Astrocyte of the hippocampus (primary cell): Measurements from ENCODE around the gene GLP2R.
"Not testable (repeated sequence)": the region's sequence is repeated elsewhere in the genome, so short reads cannot be mapped to it uniquely, and the experiment has no call there.

Experiments used
- DNase-seq: peaks from one replicate; pipeline ENCODE4 v3.0.0; 2011; ENCODE audit warnings: low read depth, low spot score

Gene GLP2R

DNA sequence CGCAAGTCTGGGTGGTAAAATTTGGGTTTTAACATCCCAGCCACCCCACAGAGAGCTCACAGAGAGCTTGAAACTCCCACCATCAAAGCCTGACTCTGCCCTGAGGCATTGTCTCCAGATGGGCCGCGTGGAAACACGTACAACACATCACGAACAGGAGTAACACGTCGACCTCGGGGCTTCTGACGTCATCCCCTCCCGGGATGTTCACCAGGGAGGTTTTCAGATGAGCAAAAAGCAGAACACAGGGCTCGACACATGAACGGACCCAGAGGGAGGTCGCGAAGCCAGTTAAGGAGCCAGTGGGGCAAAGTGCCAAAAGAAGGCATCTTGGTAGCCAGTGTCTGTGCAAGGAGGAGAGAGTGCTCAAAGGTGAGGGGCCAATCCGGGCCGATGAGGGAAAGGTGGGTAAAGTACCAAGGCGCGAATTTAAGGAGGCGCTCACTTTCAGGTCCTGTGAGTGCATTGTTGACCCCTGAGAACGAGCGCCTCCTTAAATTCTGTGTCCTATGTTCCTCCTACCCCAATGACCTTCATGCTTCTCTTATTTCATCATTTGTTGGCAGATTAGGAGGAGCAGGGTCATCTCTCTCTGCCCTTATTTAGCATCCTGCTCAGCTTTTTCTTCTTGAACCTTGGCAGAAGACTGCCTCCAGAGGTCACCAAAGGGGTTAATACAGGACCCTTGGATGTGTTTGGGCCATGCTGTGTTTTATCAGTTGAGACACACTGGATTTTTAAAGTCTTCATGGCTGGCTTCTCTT is 73.7 kb downstream of the GLP2R start:
- DNase-seq, result no peak

GRCh38 chr17:9900044-9900594 is 74.4 kb downstream of the GLP2R start:
- DNase-seq, result no peak

- DNase-seq, result peak; percentile 72
These were observed 75.1 kb downstream of the GLP2R start for GRCh38 chr17:9900784-9901183.

DNA sequence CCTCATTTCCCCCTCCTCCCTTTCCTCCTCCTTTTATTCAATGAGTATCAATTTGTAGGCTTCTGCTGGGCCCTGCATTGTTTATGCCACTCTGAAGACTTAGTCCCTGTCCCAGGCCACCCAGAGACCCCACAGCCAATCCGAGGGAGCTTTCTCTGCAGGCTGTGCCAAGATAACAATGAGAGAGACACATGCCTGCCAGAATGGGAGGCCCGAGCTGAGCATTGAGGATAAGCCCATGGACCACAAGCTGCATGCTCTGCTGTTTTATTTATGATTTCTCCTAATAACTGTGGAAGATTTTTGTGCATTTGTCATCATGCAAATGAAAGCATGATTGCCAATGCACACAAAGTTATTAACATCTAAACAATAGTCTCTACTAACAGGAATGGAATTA is 76.4 kb downstream of the GLP2R start:
- DNase-seq, result peak; percentile 39

DNA sequence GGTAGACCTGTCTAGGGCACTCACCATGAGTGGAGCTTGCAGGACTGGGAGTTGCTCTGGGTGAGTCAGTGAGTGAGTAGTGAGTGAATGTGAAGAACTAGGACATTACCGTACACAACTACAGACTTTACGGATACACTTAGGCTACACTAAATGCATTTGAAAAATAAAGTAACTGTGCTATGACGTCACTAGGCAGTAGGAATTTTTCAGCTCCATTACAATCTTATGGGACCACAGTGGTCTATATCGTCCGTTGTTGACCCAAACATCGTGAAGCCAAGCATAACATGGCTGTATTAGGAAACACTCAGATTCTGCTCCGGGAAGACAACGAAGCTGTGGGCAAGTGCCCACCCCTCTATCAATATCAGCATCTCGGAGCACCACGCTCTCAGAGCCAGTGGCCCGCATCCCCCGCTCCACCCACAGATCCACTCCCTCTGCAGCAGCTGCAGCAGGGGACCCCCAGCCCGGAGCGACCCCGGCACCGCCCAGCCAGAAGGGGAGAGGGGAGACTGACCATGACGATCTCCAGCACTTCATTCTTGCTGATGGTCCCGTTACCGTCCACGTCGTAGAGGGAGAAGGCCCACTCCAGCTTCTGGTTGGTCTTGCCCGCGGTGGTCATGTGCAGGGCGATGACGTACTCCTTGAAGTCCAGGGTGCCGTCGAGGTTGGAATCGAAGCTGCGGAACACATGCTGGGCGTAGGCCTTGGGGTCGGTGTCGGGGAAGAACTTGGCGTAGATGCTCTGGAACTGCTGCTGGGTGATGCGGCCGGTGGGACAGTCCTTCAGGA is 78.8 kb downstream of the GLP2R start:
- no peak for DNase-seq

GRCh38 chr17:9905078-9905415 is 79.3 kb downstream of the GLP2R start, which contains the start of gene RCVRN:
RCVRN (minus strand) TSS chr17:9905271; CDS start chr17:9905180, 91 bp downstream.
- DNase-seq, result no peak

DNA sequence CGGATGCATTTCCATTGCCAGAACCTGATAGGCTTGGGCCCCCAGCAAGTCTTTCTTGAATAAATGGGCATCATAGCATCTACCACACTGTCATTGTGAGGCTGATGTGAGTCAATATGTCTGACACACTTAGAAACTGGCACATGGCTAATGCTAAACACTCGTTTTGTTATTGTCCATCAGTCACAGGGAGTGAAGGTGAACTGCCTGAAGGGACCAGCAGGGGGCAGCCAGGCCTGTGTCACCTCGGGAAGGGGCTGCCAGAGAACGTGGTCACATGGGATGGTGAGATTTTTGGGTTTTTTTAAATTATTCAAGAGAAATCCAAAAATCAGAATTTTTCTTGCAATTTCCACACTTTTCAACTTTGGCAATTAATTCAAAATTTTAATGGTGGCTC is 80.2 kb downstream of the GLP2R start:
- peak; percentile 35 for DNase-seq

DNA sequence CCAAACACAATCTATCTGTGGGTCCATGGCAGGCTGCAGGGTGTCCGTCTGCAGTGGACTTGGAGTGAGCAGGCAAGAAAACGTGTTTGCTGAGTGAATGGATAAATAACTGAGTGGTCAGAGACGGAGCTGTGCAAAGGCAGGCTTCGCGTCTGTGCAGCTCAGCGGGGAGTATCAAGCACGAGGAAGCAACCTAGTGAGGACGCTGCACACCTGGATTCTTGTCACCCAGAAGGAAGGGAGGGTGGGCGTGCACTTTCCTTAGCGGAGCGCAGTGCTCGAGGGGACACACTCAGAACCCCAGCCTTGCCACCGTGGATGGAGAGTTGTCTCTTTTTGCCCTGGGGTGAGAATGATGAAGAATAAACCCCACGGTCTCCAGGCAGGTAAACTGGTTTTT is 80.9 kb downstream of the GLP2R start:
- DNase-seq, result no peak

DNA sequence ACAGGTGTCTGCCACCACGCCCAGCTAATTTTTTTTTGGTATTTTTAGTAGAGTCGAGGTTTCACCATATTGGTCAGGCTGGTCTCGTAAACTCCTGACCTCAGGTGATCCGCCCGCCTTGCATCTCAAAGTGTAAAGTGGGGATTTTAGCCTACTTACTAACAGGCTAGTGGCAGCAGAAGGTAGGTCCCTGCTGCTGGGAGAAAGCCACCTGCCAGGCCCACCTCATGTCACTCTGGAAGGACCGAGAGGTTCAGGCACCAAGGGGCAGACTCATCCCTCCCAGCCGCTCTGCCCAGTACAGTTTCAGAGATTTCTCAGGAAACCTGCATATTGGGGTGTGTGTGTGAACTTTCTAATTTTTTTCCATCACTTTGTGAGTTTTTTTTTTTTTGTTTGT is 81.4 kb downstream of the GLP2R start:
- no peak for DNase-seq

DNA sequence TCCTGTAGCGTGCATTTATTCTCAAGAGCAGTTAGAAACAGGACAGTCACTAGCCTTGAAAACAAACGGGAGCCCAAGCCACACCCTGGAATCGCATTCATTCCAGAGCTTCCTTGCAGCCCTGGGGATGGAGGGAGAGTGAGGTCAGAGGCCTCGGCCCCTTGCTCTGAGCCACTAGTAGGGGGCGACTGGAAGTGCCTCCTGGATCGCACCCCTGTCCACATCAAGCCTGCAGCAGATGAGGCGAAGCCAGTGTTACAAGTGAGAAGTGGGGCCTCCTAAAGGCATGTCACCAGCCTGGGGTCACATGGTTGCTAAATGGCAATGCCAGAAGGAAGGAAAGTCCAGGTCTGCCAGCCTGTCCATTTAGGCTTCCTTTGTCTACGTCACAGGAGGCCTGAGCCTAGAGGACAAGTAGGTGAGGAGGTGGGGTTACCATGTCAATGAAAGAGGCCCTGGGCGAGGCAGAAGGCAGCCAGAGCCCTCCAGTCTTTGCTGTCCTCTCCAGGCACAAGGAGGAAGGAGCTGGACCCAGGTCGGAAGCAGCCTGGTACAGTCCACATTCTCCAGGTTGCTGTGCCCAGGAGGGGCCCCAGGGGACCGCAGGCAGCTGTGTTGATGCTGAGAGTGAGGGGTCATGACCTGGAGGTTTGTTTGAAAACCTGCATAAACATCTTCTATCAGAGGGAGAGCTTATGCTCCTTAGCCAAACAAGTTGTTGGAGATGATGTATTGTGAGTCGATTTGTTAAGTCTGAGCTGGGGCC is 82.3 kb downstream of the GLP2R start:
- DNase-seq, result no peak

GRCh38 chr17:9908649-9909042 is 82.9 kb downstream of the GLP2R start:
- no peak for DNase-seq

GRCh38 chr17:9911089-9911488 is 85.4 kb downstream of the GLP2R start:
- DNase-seq, result no peak

DNA sequence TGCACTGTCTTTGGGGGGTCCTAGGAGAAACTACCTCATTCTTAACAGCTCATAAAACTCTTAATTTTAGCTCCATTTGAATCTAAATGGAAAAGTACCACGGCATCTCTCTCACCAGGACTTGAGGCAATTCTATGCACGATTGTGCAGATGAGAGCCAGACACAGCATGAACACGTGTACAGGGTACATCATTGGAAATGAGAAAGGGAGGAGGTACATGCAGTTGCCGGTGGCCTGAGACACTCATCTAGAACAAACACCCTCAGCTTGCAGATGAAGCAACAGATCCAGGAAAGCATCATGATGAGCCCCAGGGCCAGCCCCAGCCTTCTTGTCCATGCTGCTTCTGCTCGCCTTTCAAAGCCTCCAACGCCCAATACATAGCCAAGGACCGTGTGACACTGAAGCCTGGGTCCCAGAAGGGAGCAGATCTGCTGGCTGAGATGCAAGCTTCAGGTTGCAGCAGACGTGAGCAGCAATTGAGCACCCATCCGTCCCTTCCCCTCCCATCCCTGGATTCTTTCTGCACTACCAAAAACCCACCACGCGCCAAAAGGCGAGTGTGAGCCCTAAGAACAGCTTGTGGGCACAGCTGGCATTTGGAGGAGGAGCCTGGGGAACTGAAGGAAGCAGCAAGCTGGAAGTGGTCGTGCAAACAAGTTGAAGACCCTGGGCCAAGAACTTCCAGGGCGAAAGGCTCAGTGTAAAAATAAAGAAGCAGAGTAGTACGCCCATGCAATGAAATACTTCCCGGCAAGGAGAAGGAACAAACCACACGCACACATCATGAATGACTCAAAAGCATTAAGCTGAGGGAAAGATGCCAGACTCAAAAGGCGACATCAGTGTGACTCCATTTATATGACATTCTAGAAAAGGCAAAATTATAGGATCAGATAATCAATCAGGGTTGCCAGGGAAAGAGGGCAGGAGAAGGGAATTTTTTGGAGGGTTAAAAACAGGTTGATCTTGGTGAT is 86.7 kb downstream of the GLP2R start:
- no peak for DNase-seq

DNA sequence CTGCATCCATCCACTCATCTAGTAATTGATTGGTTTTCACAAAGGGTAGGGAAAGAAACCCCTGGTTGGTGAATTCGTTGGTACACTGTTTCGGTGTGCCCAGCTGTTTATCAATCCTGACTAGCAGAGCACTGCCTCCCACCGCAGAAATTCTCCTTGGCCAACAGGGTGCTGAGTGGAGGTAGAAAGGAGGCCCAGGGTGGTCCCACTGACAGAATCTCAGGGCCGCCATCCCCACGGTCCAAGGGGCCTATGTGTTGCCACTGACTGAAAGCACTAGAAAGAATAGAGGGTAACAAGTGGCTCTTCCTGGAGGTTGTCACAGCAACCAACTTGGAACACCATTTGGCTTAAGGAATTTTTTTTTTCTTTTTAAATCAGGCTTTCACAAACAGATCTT is 87.8 kb downstream of the GLP2R start:
- no peak for DNase-seq

- DNase-seq, result no peak
These were observed 90.4 kb downstream of the GLP2R start for GRCh38 chr17:9916108-9916507.

DNA sequence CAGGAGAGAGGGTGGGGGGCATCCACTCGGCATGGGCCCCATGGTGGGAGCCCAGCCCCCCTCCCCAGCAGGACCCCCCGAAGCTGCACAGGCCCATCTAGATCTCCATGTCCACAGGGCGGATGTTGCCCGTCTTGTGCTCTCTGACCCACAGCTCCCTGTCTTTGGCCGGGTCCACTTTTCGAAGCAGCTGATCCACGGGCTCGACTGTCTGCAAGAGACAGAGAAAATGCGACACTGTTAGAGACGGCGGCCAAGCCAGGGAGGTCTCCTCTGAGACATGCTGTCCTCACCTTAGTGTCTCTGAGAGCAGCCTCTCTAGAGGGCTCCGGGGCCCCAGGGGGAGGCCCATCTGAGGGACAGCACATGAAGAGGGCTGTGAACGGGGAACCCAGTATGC is 91.4 kb downstream of the GLP2R start:
- DNase-seq, result no peak

GRCh38 chr17:9917801-9918200 is 92.1 kb downstream of the GLP2R start:
- no peak for DNase-seq

GRCh38 chr17:9918352-9918751 is 92.6 kb downstream of the GLP2R start:
- DNase-seq, result no peak

- DNase-seq, result no peak
These were observed 93.2 kb downstream of the GLP2R start for GRCh38 chr17:9918804-9919352.

DNA sequence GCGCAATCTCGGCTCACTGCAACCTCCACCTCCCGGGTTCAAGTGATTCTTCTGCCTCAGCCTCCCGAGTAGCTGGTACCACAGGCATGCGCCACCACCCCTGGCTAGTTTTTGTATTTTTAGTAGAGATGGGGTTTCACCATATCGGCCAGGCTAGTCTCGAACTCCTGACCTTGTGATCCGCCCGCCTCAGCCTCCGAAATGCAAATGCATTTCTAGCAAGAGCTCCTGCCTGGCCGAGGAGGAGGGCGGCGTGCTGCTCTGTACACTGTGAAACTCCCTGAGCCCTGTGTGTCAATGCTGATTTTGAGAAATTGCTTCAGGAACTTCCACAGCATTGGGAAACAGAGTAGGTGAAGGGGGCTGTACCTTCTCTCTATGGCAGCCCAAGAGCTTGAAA is 95.5 kb downstream of the GLP2R start:
- not testable (repeated sequence) for DNase-seq
